Panc1 (cell line): ENCODE data around the gene ZNF519. TPM values are rescaled to one million over a fixed set of nuclear protein-coding genes. Genes with fewer than 3 reads are reported as not detected.

Experiments
- ATAC-seq: fragments of 200-7000 bp; cut with Tn5 transposase; 2 replicates; pipeline ENCODE4 v1.9.1; 2020; ENCODE audit warnings: mild to moderate bottlenecking, moderate library complexity
- BruUV-seq: library from RNA; stranded (reverse); fragments of 400-500 nt; replicated peaks from 2 replicates; lab custom pipeline; 2021; lab: Mats Ljungman, UMichigan
- CTCF ChIA-PET: fragments of 300-600 bp; sonication (Branson Sonifier 250); formaldehyde crosslinking; loops from one replicate; lab custom pipeline; 2022; ENCODE audit warnings: antibody characterized with exemption; lab: Charles Lee
- POLR2A ChIA-PET: fragments of 300-600 bp; sonication (Branson Sonifier 250); formaldehyde crosslinking; loops from one replicate; lab custom pipeline; 2022; ENCODE audit warnings: antibody characterized with exemption; lab: Charles Lee
- DNase-seq: peaks from one replicate; pipeline ENCODE4 v3.0.0-alpha.2; 2010; ENCODE audit warnings: low read depth, low spot score
- H3K27ac ChIP-seq: 2 replicates; pipeline ENCODE4 v1.5.1; 2011; ENCODE audit warnings: mild to moderate bottlenecking, low read length, inconsistent platforms
- H3K27me3 ChIP-seq: fragments of 200-500 bp; sonication (Bioruptor generic); 2 replicates; pipeline ENCODE4 v1.6.0; 2014; ENCODE audit warnings: low read length, inconsistent platforms; ENCODE audit not compliant: control insufficient read depth, insufficient read depth
- H3K36me3 ChIP-seq: fragments of 200-500 bp; sonication (Bioruptor generic); 2 replicates; pipeline ENCODE4 v1.5.1; 2014; ENCODE audit warnings: inconsistent platforms, mild to moderate bottlenecking, low read length, moderate library complexity; ENCODE audit not compliant: control insufficient read depth, insufficient read depth
- H3K4me1 ChIP-seq: 2 replicates; pipeline ENCODE4 v1.5.1; 2011; ENCODE audit warnings: inconsistent platforms, mild to moderate bottlenecking, low read length, moderate library complexity; ENCODE audit not compliant: control insufficient read depth, insufficient read depth
- H3K4me3 ChIP-seq, 2 experiments: 2 replicates each; pipeline ENCODE4 v1.5.1; 2011 to 2012; ENCODE audit warnings: low read depth in 2 of 2, low read length in 2 of 2, mild to moderate bottlenecking in 2 of 2, inconsistent platforms in 1 of 2, moderate library complexity in 1 of 2
- H3K9me3 ChIP-seq: fragments of 200-500 bp; sonication (Bioruptor generic); 2 replicates; pipeline ENCODE4 v1.5.1; 2014; ENCODE audit warnings: low read depth, mild to moderate bottlenecking, inconsistent platforms, low read length, moderate library complexity; ENCODE audit not compliant: control insufficient read depth, insufficient read depth
- POLR2AphosphoS5 ChIP-seq: IDR thresholded peaks from 2 replicates; pipeline ENCODE4 v1.6.1; 2012; ENCODE audit warnings: mild to moderate bottlenecking, low read depth, low read length, moderate library complexity
- SIN3A ChIP-seq: IDR thresholded peaks from 2 replicates; pipeline ENCODE4 v1.6.1; 2012; ENCODE audit warnings: low read depth, mild to moderate bottlenecking, low read length, moderate library complexity, borderline replicate concordance; ENCODE audit not compliant: insufficient read depth
- TCF7L2 ChIP-seq: IDR thresholded peaks from 2 replicates; pipeline ENCODE4 v1.6.1; 2011; ENCODE audit warnings: mild to moderate bottlenecking, low read depth, low read length, inconsistent platforms
- in situ Hi-C: cut with HindIII; loops from 2 replicates; pipeline ENCODE4 v1.10.0; 2016; ENCODE audit warnings: low sequenced_read_pairs, low pct_unique_long_range_greater_than_20kb
- intact Hi-C: fragments of 100-400 bp; cut with micrococcal nuclease; formaldehyde crosslinking; loops from one replicate; pipeline ENCODE4 v1.10.0; 2022; ENCODE audit not compliant: unreplicated experiment
- total RNA-seq: library from RNA; stranded (reverse); gene quantifications from one replicate; pipeline ENCODE4 v1.2.1, GENCODE V29; 2021; ENCODE audit not compliant: unreplicated experiment
- TF ChIP-seq, protein P1 (sequence below): fragments of 450-650 bp; IDR thresholded peaks from 2 replicates; pipeline ENCODE4 v1.5.1; 2017; ENCODE audit warnings: mild to moderate bottlenecking
- TF ChIP-seq, protein P2 (sequence below), 2 experiments: IDR thresholded peaks; 2 replicates each; pipeline ENCODE4 v1.6.1; 2011 to 2012; ENCODE audit warnings: low read depth in 2 of 2, control low read depth in 1 of 2, low read length in 1 of 2, mild to moderate bottlenecking in 1 of 2, moderate library complexity in 1 of 2; ENCODE audit not compliant: insufficient read depth in 1 of 2

Gene ZNF519
- total RNA-seq, 1 experiment from 2014 or later = 7.7 TPM

DNA sequence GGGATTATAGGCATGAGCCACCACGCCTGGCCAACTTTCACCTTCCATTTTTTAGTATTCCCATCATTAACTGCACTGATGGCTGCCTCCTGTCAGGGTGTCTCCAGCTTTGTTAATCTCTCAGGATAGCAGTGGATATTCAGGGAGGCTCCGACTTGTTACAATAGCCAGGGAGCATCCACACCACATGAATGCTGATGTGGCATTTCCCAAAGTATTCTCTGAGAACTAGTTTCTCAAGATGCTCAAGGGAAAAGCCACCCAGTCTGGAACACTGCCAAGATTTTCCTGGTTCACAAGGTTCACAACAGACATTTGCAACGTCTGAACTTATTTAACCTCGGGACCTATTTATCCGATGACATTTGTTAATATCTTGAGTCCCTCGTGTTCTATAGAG is 33.8 kb downstream of the ZNF519 start:
- no peaks in the 10 kb centered on the region for H3K27me3 ChIP-seq
- ChIA-PET CTCF (no interaction called here), POLR2A (no interaction called here)
- ATAC-seq = no peak
- H3K4me3 ChIP-seq = no peak overlapping the region
- H3K27ac ChIP-seq = no peak overlapping the region
- TF ChIP-seq SIN3A = no peak
- TF ChIP-seq, protein P1, sequence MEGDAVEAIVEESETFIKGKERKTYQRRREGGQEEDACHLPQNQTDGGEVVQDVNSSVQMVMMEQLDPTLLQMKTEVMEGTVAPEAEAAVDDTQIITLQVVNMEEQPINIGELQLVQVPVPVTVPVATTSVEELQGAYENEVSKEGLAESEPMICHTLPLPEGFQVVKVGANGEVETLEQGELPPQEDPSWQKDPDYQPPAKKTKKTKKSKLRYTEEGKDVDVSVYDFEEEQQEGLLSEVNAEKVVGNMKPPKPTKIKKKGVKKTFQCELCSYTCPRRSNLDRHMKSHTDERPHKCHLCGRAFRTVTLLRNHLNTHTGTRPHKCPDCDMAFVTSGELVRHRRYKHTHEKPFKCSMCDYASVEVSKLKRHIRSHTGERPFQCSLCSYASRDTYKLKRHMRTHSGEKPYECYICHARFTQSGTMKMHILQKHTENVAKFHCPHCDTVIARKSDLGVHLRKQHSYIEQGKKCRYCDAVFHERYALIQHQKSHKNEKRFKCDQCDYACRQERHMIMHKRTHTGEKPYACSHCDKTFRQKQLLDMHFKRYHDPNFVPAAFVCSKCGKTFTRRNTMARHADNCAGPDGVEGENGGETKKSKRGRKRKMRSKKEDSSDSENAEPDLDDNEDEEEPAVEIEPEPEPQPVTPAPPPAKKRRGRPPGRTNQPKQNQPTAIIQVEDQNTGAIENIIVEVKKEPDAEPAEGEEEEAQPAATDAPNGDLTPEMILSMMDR = no peak
- TF ChIP-seq POLR2AphosphoS5 = no peak
- no peaks in the 10 kb centered on the region for H3K36me3 ChIP-seq
- BruUV-seq = no TSS peak
- no peak for DNase-seq
- intact Hi-C loops = no loop called here
- peaks cover 10% of the 10 kb centered on the region; the same call in 1 of the 2 replicates for H3K9me3 ChIP-seq
- in situ Hi-C loops = no loop called here
- no peaks in the 10 kb centered on the region for H3K4me1 ChIP-seq

DNA sequence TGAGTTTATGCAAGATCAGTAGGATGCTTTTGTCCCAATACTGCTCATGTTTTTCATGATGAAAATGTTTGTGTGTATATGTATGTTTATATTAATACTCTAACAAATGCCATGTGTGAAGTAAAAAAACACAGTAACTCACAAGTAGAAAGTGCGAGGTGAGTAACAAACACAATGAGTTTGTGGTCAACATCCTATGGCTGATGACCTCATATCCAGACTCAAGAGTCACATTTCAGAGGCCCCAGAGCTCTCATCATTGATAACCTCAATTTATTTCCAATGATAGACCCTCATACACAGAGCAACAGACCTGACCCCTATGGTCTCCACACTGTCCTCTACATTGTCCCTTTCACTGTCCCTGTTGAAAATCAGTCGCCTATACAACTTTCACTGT is 34.5 kb downstream of the ZNF519 start:
- no TSS peak for BruUV-seq
- POLR2A ChIA-PET = no interaction called here
- Histone ChIP-seq H3K9me3 (peaks cover 5% of the 10 kb centered on the region; the same call in 1 of the 2 replicates), H3K27ac (no peak overlapping the region), H3K27me3 (no peaks in the 10 kb centered on the region), H3K36me3 (no peaks in the 10 kb centered on the region), H3K4me1 (no peaks in the 10 kb centered on the region), H3K4me3 (no peak overlapping the region)
- TF ChIP-seq SIN3A = no peak
- TF ChIP-seq, protein P2, sequence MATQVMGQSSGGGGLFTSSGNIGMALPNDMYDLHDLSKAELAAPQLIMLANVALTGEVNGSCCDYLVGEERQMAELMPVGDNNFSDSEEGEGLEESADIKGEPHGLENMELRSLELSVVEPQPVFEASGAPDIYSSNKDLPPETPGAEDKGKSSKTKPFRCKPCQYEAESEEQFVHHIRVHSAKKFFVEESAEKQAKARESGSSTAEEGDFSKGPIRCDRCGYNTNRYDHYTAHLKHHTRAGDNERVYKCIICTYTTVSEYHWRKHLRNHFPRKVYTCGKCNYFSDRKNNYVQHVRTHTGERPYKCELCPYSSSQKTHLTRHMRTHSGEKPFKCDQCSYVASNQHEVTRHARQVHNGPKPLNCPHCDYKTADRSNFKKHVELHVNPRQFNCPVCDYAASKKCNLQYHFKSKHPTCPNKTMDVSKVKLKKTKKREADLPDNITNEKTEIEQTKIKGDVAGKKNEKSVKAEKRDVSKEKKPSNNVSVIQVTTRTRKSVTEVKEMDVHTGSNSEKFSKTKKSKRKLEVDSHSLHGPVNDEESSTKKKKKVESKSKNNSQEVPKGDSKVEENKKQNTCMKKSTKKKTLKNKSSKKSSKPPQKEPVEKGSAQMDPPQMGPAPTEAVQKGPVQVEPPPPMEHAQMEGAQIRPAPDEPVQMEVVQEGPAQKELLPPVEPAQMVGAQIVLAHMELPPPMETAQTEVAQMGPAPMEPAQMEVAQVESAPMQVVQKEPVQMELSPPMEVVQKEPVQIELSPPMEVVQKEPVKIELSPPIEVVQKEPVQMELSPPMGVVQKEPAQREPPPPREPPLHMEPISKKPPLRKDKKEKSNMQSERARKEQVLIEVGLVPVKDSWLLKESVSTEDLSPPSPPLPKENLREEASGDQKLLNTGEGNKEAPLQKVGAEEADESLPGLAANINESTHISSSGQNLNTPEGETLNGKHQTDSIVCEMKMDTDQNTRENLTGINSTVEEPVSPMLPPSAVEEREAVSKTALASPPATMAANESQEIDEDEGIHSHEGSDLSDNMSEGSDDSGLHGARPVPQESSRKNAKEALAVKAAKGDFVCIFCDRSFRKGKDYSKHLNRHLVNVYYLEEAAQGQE (IDR thresholded peaks at IDR 0.05; ENCODE audit: insufficient read depth in 1 of 2, low read depth in 2 of 2, low read length in 1 of 2) = no peak
- no peak for TF ChIP-seq TCF7L2
- no peak for TF ChIP-seq POLR2AphosphoS5
- TF ChIP-seq, protein P1 = no peak
- in situ Hi-C loops = no loop called here
- intact Hi-C loops = no loop called here
- no peak for ATAC-seq
- CTCF ChIA-PET = no interaction called here
- no peak for DNase-seq
